Adipose tissue (tissue), 3 donors: ENCODE data around the gene SORT1. TPM values are rescaled to one million over a fixed set of nuclear protein-coding genes. Genes with fewer than 3 reads are reported as not detected.
"Not testable (repeated sequence)": the region's sequence is repeated elsewhere in the genome, so short reads cannot be mapped to it uniquely, and the experiment has no call there.

Source experiments
- H3K27ac ChIP-seq: one replicate; pipeline ENCODE4 v1.5.1; 2013; ENCODE audit warnings: low read depth, low read length
- WGBS, 3 donors: extraction: QIAGEN DNeasy Blood & Tissue Kit; methylation state at CpG; one replicate each; pipeline ENCODE4 v1.1.7; 2013; 5-methylcytosine and 5-hydroxymethylcytosine counted together
- polyA plus RNA-seq, 3 donors: library from polyadenylated mRNA; stranded (reverse); fragments of 200-250 nt; gene quantifications; one replicate each; pipeline ENCODE4 v1.2.3, GENCODE V29; 2013
- donor health status: healthy with polysubstance abuse.
- donor health status: Bipolar disorder and iron deficiency.
- donor health status: healthy.

SORT1 gene
- 10 to 100 TPM; 13.2 to 47.9 (median 24.6) TPM for polyA plus RNA-seq

- no peak within 1 kb of the TSS for H3K27ac ChIP-seq
- 0% methylated on average over 65 to 98 of the region's 98 CpGs for WGBS, 3 donors
These were observed at the start of gene SORT1 for GRCh38 chr1:109397581-109398342. Gene SORT1, minus strand, starts transcription at chr1:109397918. Its CDS starts 26 bp downstream, at chr1:109397892.

- H3K27ac ChIP-seq: not testable (repeated sequence)
- WGBS, 3 donors: 63 to 70% (median 68%) methylated on average over 11 of the region's 11 CpGs
These were observed 48.4 kb upstream of the SORT1 start for GRCh38 chr1:109445949-109446695.

- H3K27ac ChIP-seq: no peak overlapping the region
- 88 to 92% (median 88%) methylated on average over 1 of the region's 1 CpG for WGBS, 3 donors
These were observed 46.6 kb upstream of the SORT1 start for GRCh38 chr1:109444346-109444745.

GRCh38 chr1:109443476-109443875 lies 45.8 kb upstream of the SORT1 start:
- 58 to 67% (median 62%) methylated on average over 2 of the region's 2 CpGs for WGBS, 3 donors
- no peak overlapping the region for H3K27ac ChIP-seq

- 8 to 42% (median 26%) methylated on average over 1 of the region's 1 CpG for WGBS, 3 donors
- no peak overlapping the region for H3K27ac ChIP-seq
These were observed 43.4 kb upstream of the SORT1 start for GRCh38 chr1:109441069-109441468.

- H3K27ac ChIP-seq: no peak overlapping the region
- WGBS, 3 donors: 65 to 71% (median 68%) methylated on average over 3 of the region's 3 CpGs
These were observed 41.1 kb upstream of the SORT1 start for GRCh38 chr1:109438798-109439297.

GRCh38 chr1:109434484-109434883 lies 36.8 kb upstream of the SORT1 start:
- no peak overlapping the region for H3K27ac ChIP-seq
- WGBS, 3 donors: 83 to 100% (median 85%) methylated on average over 1 of the region's 1 CpG

- no peak overlapping the region for H3K27ac ChIP-seq
- 93 to 96% (median 94%) methylated on average over 1 of the region's 1 CpG for WGBS, 3 donors
These were observed 35.6 kb upstream of the SORT1 start for GRCh38 chr1:109433322-109433721.

GRCh38 chr1:109432336-109432735 lies 34.6 kb upstream of the SORT1 start:
- no peak overlapping the region for H3K27ac ChIP-seq

GRCh38 chr1:109427171-109427467 lies 29.4 kb upstream of the SORT1 start:
- H3K27ac ChIP-seq: no peak overlapping the region
- 3 to 9% (median 8%) methylated on average over 7 of the region's 7 CpGs for WGBS, 3 donors

- 0 to 1% (median 0%) methylated on average over 50 of the region's 50 CpGs for WGBS, 3 donors
- H3K27ac ChIP-seq: peak within 1 kb of the TSS; percentile 13
These were observed 28.8 kb upstream of the SORT1 start, which contains the start of gene PSMA5 for GRCh38 chr1:109426281-109427170. Gene PSMA5, minus strand, starts transcription at chr1:109426448. Its CDS starts 118 bp downstream, at chr1:109426330.

- H3K27ac ChIP-seq: peak overlapping the region; percentile 13
- 0 to 1% (median 0%) methylated on average over 32 of the region's 32 CpGs for WGBS, 3 donors
These were observed 27.9 kb upstream of the SORT1 start for GRCh38 chr1:109425391-109426280.

GRCh38 chr1:109423498-109423897 lies 25.8 kb upstream of the SORT1 start:
- 68 to 73% (median 70%) methylated on average over 2 of the region's 2 CpGs for WGBS, 3 donors
- no peak overlapping the region for H3K27ac ChIP-seq

GRCh38 chr1:109412551-109412950 lies 14.8 kb upstream of the SORT1 start:
- WGBS, 3 donors: 77 to 91% (median 80%) methylated on average over 2 of the region's 2 CpGs
- H3K27ac ChIP-seq: no peak overlapping the region

- WGBS, 3 donors: 62 to 86% (median 75%) methylated on average over 4 of the region's 4 CpGs
These were observed 7.1 kb upstream of the SORT1 start for GRCh38 chr1:109404838-109405237.

GRCh38 chr1:109402025-109402424 lies 4.3 kb upstream of the SORT1 start:
- no peak overlapping the region for H3K27ac ChIP-seq

More at GRCh38 chr1:109404838-109405237, 7.1 kb upstream of the SORT1 start:
- H3K27ac ChIP-seq: no peak overlapping the region

- no peak overlapping the region for H3K27ac ChIP-seq
- WGBS, 3 donors: 91 to 98% (median 94%) methylated on average over 3 of the region's 3 CpGs
These were observed 2.4 kb upstream of the SORT1 start for GRCh38 chr1:109400035-109400655.
